Endothelial cell of umbilical vein (primary cell): ENCODE data around the gene DCAF17.

Source experiments
- CTCF ChIP-seq, 2 donors: IDR thresholded peaks; 1 replicate in 1 of 2; 2 replicates in 1 of 2; pipeline ENCODE4 v1.5.1; 2011; ENCODE audit warnings: low read length in 2 of 2, mild to moderate bottlenecking in 2 of 2, moderate library complexity in 2 of 2, control low read depth in 1 of 2, inconsistent platforms in 1 of 2, low read depth in 1 of 2; ENCODE audit not compliant: insufficient read depth in 1 of 2; ENCODE audit errors: extremely low read depth in 1 of 2
- EZH2 ChIP-seq: IDR thresholded peaks from 2 replicates; pipeline ENCODE4 v1.6.1; 2012; ENCODE audit warnings: borderline replicate concordance, low read depth, mild to moderate bottlenecking, moderate library complexity, low read length, inconsistent platforms; ENCODE audit not compliant: severe bottlenecking
- GATA2 ChIP-seq: IDR thresholded peaks from 2 replicates; pipeline ENCODE4 v1.7.0; 2011; ENCODE audit warnings: low read depth, mild to moderate bottlenecking, moderate library complexity, mixed read lengths, low read length; ENCODE audit not compliant: insufficient read length, insufficient read depth
- JUN ChIP-seq: IDR thresholded peaks from 2 replicates; pipeline ENCODE4 v1.6.1; 2011; ENCODE audit warnings: borderline replicate concordance, low read depth; ENCODE audit not compliant: insufficient read length, insufficient read depth
- MAX ChIP-seq: IDR thresholded peaks from 2 replicates; pipeline ENCODE4 v1.6.1; 2011; ENCODE audit not compliant: insufficient read depth, insufficient read length
- MYC ChIP-seq: IDR thresholded peaks from one replicate; pipeline ENCODE4 v1.6.1; 2011; ENCODE audit warnings: mild to moderate bottlenecking, low read depth, low read length
- POLR2A ChIP-seq: IDR thresholded peaks from 2 replicates; pipeline ENCODE4 v1.6.1; 2012; ENCODE audit warnings: low read depth, mild to moderate bottlenecking, control low read depth, low read length
- POLR2AphosphoS5 ChIP-seq: IDR thresholded peaks from 2 replicates; pipeline ENCODE4 v1.6.1; 2012; ENCODE audit warnings: low read depth, mild to moderate bottlenecking, control low read depth, low read length, moderate library complexity; ENCODE audit not compliant: insufficient read depth

GRCh38 chr2:171436307-171436706 lies 2.3 kb downstream of the DCAF17 start:
- TF ChIP-seq POLR2A, result no peak
- TF ChIP-seq CTCF (IDR thresholded peaks at IDR 0.05; ENCODE audit: extremely low read depth in 1 of 2, insufficient read depth in 1 of 2, low read depth in 1 of 2, low read length in 2 of 2), result no peak
- TF ChIP-seq POLR2AphosphoS5, result no peak
- no peak for TF ChIP-seq MAX
- no peak for TF ChIP-seq MYC
- no peak for TF ChIP-seq EZH2
- peak; percentile 42 for TF ChIP-seq JUN
- no peak for TF ChIP-seq GATA2
